K562 (cell line): ENCODE data around the gene CCDC92. TPM values are rescaled to one million over a fixed set of nuclear protein-coding genes. Genes with fewer than 3 reads are reported as not detected.

Source experiments
- ATAC-seq: fragments of 200-7000 bp; cut with Tn5 transposase; 3 replicates; pipeline ENCODE4 v1.9.1; 2020; ENCODE audit warnings: moderate library complexity
- BruUV-seq: library from RNA; stranded (reverse); fragments of 400-500 nt; replicated peaks from 2 replicates; lab custom pipeline; 2021; lab: Mats Ljungman, UMichigan
- CTCF ChIA-PET: fragments of 300-600 bp; formaldehyde crosslinking; extraction: SDS; loops from one replicate; lab custom pipeline; 2021; ENCODE audit warnings: low intra/inter-chr PET ratio; lab: Yijun Ruan, JAX
- POLR2A ChIA-PET: fragments of 300-600, 350-650 bp; sonication (Branson Sonifier 250); formaldehyde crosslinking; extraction: SDS; loops from one replicate; lab custom pipeline; 2021; ENCODE audit warnings: antibody characterized with exemption, inconsistent platforms; lab: Yijun Ruan, JAX
- DNase-seq, 4 experiments: peaks; one replicate each; pipeline versions ENCODE4 v3.0.0 to v3.0.0-alpha.2; 2011 to 2018; ENCODE audit warnings: low spot score in 3 of 4, mixed read lengths in 3 of 4; ENCODE audit errors: extremely low read depth in 1 of 4
- FAIRE-seq: peaks from 2 replicates; lab custom pipeline; 2011; peaks lifted over from hg19 to GRCh38; lab: Jason Lieb, UNC
- H2AFZ ChIP-seq: 2 replicates; pipeline ENCODE4 v1.6.0; 2011; ENCODE audit warnings: low read depth, low read length, control low read depth, inconsistent platforms
- H3K27ac ChIP-seq: fragments of 200-600 bp; 3 replicates; pipeline ENCODE4 v1.8.0; 2011; ENCODE audit warnings: low read depth, mild to moderate bottlenecking, control low read depth, inconsistent platforms, low read length, moderate library complexity, mixed read lengths; ENCODE audit errors: extremely low read depth
- H3K27me3 ChIP-seq, 2 experiments: fragments of 300-600 bp in 1 of 2; 2 replicates in 1 of 2; 3 replicates in 1 of 2; pipeline versions ENCODE4 v1.6.0 to v1.8.0; 2011; ENCODE audit warnings: inconsistent platforms in 2 of 2, low read length in 2 of 2, mild to moderate bottlenecking in 1 of 2, mixed read lengths in 1 of 2, moderate library complexity in 1 of 2; ENCODE audit not compliant: control insufficient read depth in 2 of 2, insufficient read depth in 2 of 2
- H3K36me3 ChIP-seq: fragments of 300-600 bp; 3 replicates; pipeline ENCODE4 v1.8.0; 2011; ENCODE audit warnings: mild to moderate bottlenecking, low read length, inconsistent platforms; ENCODE audit not compliant: control insufficient read depth, insufficient read depth
- H3K4me1 ChIP-seq, 2 experiments: fragments of 200-600 bp in 1 of 2; replicated peaks in 1 of 2; 2 replicates in 1 of 2; 3 replicates in 1 of 2; pipeline versions ENCODE4 v1.5.1 to v1.8.0; 2011; ENCODE audit warnings: inconsistent platforms in 2 of 2, low read length in 2 of 2, mild to moderate bottlenecking in 1 of 2, mixed read lengths in 1 of 2, moderate library complexity in 1 of 2; ENCODE audit not compliant: control insufficient read depth in 2 of 2, insufficient read depth in 2 of 2
- H3K4me2 ChIP-seq: 2 replicates; pipeline ENCODE4 v1.6.1; 2011; ENCODE audit warnings: low read length, control low read depth, inconsistent platforms, mixed read lengths; ENCODE audit not compliant: insufficient read depth
- H3K4me3 ChIP-seq: fragments of 200-600 bp; sonication (generic), shearing (Covaris generic); 2 replicates; pipeline ENCODE4 v1.5.1; 2016; ENCODE audit warnings: control low read depth, inconsistent platforms
- H3K79me2 ChIP-seq: fragments of 200-600 bp; 3 replicates; pipeline ENCODE4 v1.8.0; 2011; ENCODE audit warnings: low read length, inconsistent platforms; ENCODE audit not compliant: control insufficient read depth, insufficient read depth
- H3K9ac ChIP-seq, 2 experiments: 2 replicates each; pipeline versions ENCODE4 v1.6.0 to v1.6.1; 2011; ENCODE audit warnings: low read depth in 2 of 2, low read length in 2 of 2, control low read depth in 1 of 2, inconsistent platforms in 1 of 2, mild to moderate bottlenecking in 1 of 2, mixed read lengths in 1 of 2; ENCODE audit not compliant: insufficient read depth in 1 of 2
- H3K9me1 ChIP-seq: one replicate; pipeline ENCODE4 v1.6.0; 2011; ENCODE audit warnings: inconsistent platforms, mild to moderate bottlenecking, low read length, moderate library complexity; ENCODE audit not compliant: control insufficient read depth, insufficient read depth
- H3K9me3 ChIP-seq: replicated peaks from 2 replicates; pipeline ENCODE4 v1.5.1; 2011; ENCODE audit warnings: low read depth, low read length, inconsistent platforms; ENCODE audit not compliant: control insufficient read depth, insufficient read depth
- H4K20me1 ChIP-seq: replicated peaks from 2 replicates; pipeline ENCODE4 v1.6.1; 2011; ENCODE audit warnings: low read length, inconsistent platforms, mixed read lengths; ENCODE audit not compliant: control insufficient read depth, insufficient read depth
- SPI1 ChIP-seq: IDR thresholded peaks from 2 replicates; pipeline ENCODE4 v1.6.1; 2011; ENCODE audit warnings: low read depth, low read length, control low read depth, borderline replicate concordance
- TAF9B ChIP-seq: fragments of 450-650 bp; IDR thresholded peaks from 2 replicates; pipeline ENCODE4 v1.6.1; 2018; ENCODE audit warnings: mild to moderate bottlenecking; ENCODE audit not compliant: partially characterized antibody
- WGBS: fragments of 100-300 bp; shearing (Covaris generic); methylation state at CpG from one replicate; pipeline ENCODE4 v1.1.6; 2016; ENCODE audit warnings: low coverage, mixed read lengths; ENCODE audit not compliant: insufficient coverage; ENCODE audit errors: missing lambda C conversion rate; 5-methylcytosine and 5-hydroxymethylcytosine counted together
- in situ Hi-C: fragments of 300-500 bp; cut with MboI; formaldehyde crosslinking; loops from 4 replicates; pipeline ENCODE4 v1.15.0; 2018; ENCODE audit warnings: inconsistent platforms, mixed read lengths
- intact Hi-C: fragments of 100-400 bp; cut with micrococcal nuclease; formaldehyde crosslinking; loops from 2 replicates; pipeline ENCODE4 v1.14.2; 2022
- polyA plus RNA-seq, 8 experiments: library from polyadenylated mRNA; depleted of rRNA in 4 of 8; stranded (reverse) in 5 of 8; unstranded in 3 of 8; fragments of >200 nt; fragmentation: Nextera tagmentation in 2 of 8; fragmentation: Illumina TruSeq in 1 of 8; extraction: Ambion mirVana in 2 of 8; extraction: Trizol in 1 of 8; gene quantifications; 2 replicates each; pipeline versions ENCODE4 v1.2.1 to v1.2.3, GENCODE V29; 2011 to 2014; ENCODE audit warnings: inconsistent platforms in 1 of 8, missing spikeins in 1 of 8
- total RNA-seq, 7 experiments: library from RNA; depleted of rRNA in 6 of 7; stranded (reverse); fragments of >200 nt in 6 of 7; fragmentation: Illumina TruSeq in 2 of 7; extraction: Trizol in 2 of 7; gene quantifications; 2 replicates each; pipeline versions ENCODE4 v1.2.1 to v1.2.3, GENCODE V29; 2011 to 2021; ENCODE audit warnings: low replicate concordance in 1 of 7
- TF ChIP-seq, protein P1 (sequence below): fragments of 250-450 bp; sonication (Bioruptor Pico); IDR thresholded peaks from 2 replicates; pipeline ENCODE4 v1.4.0; 2020; ENCODE audit warnings: mild to moderate bottlenecking

CCDC92 gene
- total and polyA plus RNA-seq, 9 of the 15 experiments (the other 6 are each of a cell fraction or from before 2014, with no cell fraction given) = 0.27 to 5.9 (median 2.1) TPM

DNA sequence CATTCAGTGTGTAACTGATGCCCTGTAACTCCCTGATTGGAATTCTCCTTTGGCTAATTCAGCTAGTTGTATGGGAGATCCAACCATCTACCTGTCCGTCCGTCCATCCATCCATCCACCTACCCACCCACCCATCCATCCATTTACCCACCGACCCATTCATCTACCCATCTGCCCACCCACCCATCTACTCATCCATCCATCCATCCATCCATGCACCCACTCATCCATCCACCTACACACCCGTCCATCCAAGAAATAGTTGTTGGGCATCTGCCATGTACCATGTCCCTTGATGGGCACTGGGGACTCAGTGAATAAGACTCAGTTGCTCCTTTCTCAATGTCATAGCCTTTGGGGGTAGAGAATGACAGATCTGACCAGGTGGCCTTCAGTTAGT, 48.1 kb downstream of the CCDC92 start (continued):
- TF ChIP-seq, protein P1, sequence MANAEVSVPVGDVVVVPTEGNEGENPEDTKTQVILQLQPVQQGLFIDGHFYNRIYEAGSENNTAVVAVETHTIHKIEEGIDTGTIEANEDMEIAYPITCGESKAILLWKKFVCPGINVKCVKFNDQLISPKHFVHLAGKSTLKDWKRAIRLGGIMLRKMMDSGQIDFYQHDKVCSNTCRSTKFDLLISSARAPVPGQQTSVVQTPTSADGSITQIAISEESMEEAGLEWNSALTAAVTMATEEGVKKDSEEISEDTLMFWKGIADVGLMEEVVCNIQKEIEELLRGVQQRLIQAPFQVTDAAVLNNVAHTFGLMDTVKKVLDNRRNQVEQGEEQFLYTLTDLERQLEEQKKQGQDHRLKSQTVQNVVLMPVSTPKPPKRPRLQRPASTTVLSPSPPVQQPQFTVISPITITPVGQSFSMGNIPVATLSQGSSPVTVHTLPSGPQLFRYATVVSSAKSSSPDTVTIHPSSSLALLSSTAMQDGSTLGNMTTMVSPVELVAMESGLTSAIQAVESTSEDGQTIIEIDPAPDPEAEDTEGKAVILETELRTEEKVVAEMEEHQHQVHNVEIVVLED = no peak

DNA sequence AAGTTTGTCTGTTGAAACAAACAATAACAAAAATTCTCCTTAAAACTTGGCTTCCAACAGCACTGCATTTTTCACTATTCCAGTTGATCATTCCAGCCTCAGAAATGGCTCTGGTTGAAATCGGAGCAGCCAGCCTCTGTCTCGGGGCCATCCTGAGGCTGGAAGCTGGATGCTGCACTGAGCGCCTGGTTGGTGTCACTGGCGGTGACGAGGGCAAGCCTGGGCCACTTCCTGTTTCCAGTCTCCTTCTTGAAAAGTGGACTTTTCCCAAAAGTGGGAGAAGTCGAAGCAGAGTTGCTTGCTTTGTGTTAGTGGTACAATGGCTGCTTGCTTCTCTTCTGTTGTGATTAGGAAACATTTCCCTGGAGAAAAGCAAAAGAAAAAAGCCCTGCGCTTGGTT, 48.7 kb downstream of the CCDC92 start:
- FAIRE-seq (no peak), DNase-seq (no peak), ATAC-seq (no peak)
- Histone ChIP-seq H3K9me1 (no peaks in the 10 kb centered on the region), H3K79me2 (no peaks in the 10 kb centered on the region), H3K4me3 (no peak overlapping the region), H3K9ac (no peak overlapping the region), H3K36me3 (no peaks in the 10 kb centered on the region), H2AFZ (no peak overlapping the region), H3K9me3 (no peaks in the 10 kb centered on the region), H3K4me1 (peaks cover 4 to 5% of the 10 kb centered on the region in 2 experiments; a peak in 4 of 5 replicates), H4K20me1 (peaks cover 5% of the 10 kb centered on the region; the same call in 1 of the 2 replicates), H3K4me2 (no peak overlapping the region), H3K27me3 (peaks cover 26 to 67% of the 10 kb centered on the region in 2 experiments), H3K27ac (no peak overlapping the region)
- TF ChIP-seq TAF9B (no peak), SPI1 (peak; percentile 59; the same call in 1 of the 2 replicates)
- intact Hi-C loops = no loop called here
- ChIA-PET POLR2A (interaction anchor here (0.6 kb wide), 1 partner anchor 10 kb away, joined by 3 read pairs; no protein-coding TSS in a partner anchor), CTCF (no interaction called here)
- in situ Hi-C loops = no loop called here
- no TSS peak for BruUV-seq
- WGBS = 0% methylated on average over 7 of the region's 7 CpGs
